UCSD-AML1 (cell line): ENCODE data around the gene DNAJB8.
A peak's percentile ranks its signal among the peaks of the same experiment; 100 is the strongest.

Source experiments
- DNase-seq: peaks from one replicate; lab custom pipeline; 2025; ENCODE audit not compliant: unreplicated experiment; lab: John Stamatoyannopoulos, UW

The DNAJB8 gene

GRCh38 chr3:128427872-128428822 lies 38.5 kb downstream of the DNAJB8 start:
- DNase-seq = no peak

GRCh38 chr3:128427175-128427857 lies 39.4 kb downstream of the DNAJB8 start:
- no peak for DNase-seq

GRCh38 chr3:128426128-128426921 lies 40.4 kb downstream of the DNAJB8 start:
- peak; percentile 70 for DNase-seq

DNA sequence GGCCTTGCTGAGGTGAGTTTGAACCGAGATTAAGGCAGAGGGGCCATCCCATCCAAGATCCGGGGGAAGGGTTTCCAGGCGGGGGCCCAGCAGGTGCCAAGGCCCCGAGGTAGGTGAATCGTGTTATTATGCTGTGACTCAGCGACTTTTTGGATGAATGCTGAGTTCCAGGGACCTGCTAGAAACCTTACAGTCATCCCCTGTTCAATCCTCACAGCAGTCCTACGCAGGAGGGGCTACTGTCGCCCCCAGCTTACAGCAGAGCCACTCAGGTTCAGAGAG lies 40.9 kb downstream of the DNAJB8 start:
- no peak for DNase-seq

DNA sequence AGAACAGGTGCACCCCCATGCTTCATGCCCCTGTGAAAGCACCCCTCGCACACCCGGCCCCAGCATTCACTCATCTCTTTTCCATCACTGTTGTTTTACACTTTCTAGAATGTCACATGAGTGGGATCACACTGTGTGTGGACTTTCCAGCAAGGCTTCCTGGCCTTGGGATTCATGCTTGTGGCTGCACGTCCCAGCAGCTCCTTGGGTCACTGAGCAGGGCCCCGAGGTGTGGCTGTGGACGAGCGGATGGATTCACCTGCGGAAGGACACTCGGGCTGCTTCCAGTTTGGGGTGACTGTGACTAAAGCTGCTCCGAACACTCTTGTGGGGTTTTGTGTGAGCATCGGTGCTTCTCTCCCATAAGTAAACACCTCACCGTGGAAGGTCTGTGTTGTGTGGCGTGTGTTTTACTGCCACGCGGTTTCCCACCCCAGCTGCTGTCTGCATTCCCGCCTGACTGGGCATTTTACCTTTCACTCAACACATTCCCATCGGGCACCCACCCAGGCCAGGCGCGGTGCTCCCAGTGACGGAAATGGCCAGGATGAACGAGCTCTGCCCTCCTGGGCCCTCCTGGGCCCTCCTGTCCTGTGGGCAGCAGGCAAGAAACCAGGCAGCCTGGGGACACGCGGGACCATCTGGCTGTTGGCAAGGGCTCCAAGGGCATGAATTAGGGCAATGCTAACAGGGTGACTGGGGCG lies 41.4 kb downstream of the DNAJB8 start:
- no peak for DNase-seq

DNA sequence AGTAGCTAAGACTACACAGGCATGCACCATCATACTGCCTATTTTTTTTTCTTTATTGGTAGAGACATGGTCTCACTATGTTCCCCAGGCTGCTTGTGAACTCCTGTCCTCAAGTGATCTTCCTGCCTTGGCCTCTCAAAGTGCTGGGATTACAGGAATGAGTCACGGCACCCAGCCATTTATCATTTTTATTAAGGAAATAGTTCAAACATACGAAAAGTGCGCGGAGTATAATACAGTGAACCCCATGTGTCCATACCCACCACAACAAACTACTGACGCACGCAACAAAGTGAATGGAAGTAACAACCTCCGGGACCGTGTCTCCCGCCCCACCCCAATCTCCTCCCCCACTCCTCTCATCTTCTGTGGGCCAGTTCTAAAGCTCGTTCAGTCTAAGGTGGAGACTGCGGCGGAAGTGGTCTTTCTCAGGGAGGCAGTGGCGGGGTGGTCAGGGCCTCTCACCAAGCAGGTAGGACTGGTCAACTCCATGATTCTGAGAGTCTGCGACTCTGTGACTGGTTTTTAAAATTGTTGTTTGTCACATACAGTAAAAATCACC lies 42.1 kb downstream of the DNAJB8 start:
- DNase-seq = no peak

DNA sequence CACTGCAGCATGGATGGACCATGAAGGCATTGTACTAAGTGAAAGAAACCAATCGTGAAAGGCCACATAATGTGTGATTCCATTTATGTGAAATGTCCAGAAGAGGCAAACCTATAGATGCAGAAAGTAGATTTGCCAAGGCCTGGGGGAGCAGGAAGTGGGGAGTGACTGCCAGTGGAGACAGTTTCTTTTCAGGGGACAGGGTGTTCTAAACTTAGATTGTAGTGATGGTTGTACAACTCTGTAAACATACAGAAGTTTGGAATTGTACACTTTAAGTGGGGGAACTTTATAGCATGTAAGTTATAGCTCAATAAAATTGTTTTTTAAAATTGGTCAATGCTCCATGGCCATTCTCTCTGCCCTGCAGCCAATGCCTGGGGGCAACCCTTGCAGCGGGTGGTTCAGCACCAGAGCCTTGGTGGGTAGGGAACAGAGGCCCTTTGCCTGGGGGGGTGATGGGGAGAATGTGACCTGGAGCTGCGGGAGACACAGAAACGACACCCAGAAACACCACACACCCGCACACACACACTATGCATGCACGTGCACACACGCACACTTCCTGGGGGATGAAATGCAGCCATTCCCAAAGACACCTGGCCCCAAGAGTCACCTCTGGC lies 43.1 kb downstream of the DNAJB8 start:
- no peak for DNase-seq

- no peak for DNase-seq
Observed at GRCh38 chr3:128422762-128423524, 43.7 kb downstream of the DNAJB8 start.

- DNase-seq = no peak
Observed at GRCh38 chr3:128421966-128422365, 44.7 kb downstream of the DNAJB8 start.

- no peak for DNase-seq
Observed at GRCh38 chr3:128421439-128421836, 45.3 kb downstream of the DNAJB8 start.

DNA sequence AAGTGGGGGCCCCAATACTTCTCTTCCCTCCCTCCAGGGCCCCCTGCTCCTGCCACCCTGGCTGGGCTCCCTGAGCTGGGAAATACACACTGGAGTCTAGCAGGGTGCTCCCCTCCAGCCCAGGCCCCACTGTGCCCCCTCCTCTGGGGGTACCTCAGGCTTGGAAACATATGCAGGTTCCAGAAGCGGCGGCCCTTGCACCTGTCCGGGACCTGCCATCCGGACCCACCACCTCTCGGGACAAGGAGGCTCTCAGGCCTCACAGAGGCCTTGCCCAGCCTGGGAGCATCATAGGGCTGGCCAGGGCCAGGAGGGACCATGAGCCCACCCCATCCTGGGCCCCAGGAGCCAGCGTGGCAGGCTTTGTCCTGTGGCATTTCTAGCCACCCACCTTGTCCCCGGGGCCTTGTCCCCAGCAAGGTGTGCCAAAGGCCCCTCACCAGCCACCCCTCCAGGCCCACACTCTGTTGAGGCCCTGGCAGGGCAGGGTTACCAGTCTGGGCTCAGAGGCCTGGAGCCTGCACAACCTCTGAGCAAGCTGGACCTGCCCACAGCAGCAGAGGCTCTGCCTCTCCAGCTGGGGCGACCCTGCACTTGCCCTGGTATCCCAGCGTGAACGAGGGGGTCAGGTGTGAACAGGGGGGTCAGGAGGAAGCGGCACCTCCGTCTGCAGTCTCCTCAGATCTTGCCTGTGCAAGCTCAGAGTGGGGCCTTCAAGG lies 45.8 kb downstream of the DNAJB8 start:
- no peak for DNase-seq

- no peak for DNase-seq
Observed at GRCh38 chr3:128420289-128420688, 46.4 kb downstream of the DNAJB8 start.

- DNase-seq = no peak
Observed at GRCh38 chr3:128419311-128419710, 47.4 kb downstream of the DNAJB8 start.

DNA sequence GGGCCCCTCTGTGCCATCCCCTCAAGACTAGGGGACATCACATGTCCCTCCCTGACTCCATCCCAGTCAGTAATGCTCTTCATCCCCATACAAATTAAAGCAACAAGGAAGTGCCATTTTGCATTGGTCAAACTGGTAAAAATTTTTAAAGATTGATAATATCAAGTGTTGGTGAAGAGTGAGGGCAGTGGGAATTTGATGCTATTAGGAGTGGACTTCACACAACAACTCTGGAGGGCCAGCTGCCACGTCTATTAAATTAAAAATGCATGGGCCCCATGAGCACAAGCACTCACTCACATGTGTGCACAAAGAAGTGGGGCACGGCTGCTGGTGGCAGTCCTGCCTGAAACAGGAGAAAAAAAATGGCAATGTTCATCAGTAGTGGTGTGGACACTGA lies 47.8 kb downstream of the DNAJB8 start:
- DNase-seq = no peak

DNA sequence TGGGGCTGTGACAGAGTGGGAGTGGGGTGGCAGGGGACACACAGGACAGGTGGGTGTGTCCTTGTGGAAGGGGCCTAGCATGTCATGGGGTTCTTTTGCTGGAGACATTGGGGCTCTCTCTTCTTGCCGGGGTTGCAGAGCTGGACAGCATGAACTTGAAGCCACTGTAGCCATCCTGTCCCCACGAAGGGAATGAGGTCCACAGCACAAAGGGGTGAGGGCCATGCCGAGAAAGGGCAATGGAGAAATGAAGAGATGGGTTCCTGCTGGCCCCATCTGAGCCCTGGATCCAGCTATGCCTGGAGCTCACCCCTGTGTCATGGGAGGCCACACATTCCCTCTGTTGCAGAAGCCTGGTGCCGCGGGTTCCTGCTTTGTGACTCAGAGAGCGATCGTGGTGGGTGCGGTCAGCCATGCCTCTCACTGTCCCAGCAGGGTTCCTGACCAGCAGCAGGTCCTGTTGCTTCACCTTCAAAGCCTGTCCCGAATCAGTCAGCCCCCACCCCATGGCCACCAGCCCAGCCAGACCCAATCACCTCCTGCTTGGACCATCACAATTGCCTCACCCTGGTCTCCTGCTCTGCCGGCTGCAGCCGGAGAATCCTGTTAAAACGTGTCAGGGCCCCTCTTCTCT lies 50.0 kb downstream of the DNAJB8 start:
- no peak for DNase-seq

- DNase-seq = no peak
Observed at GRCh38 chr3:128415773-128416577, 50.7 kb downstream of the DNAJB8 start.

- no peak for DNase-seq
Observed at GRCh38 chr3:128415200-128415772, 51.4 kb downstream of the DNAJB8 start.
